MM.1S (cell line): ENCODE data around the gene DHRSX.

Experiments
- CTCF ChIP-seq: fragments of 300-600 bp; sonication (generic); IDR thresholded peaks from 2 replicates; pipeline ENCODE4 v1.5.1; 2016; ENCODE audit warnings: antibody characterized with exemption, low read length, mixed read lengths
- EZH2 ChIP-seq: fragments of 300-600 bp; sonication (generic); optimal IDR thresholded peaks from 2 replicates; pipeline ENCODE3; 2017; ENCODE audit warnings: low read depth, mild to moderate bottlenecking, antibody characterized with exemption, low read length, mixed read lengths
- EZH2phosphoT487 ChIP-seq: fragments of 300-600 bp; sonication (generic); IDR thresholded peaks from 2 replicates; pipeline ENCODE4 v1.6.1; 2018; ENCODE audit warnings: antibody characterized with exemption, low read length

- no peak for TF ChIP-seq CTCF
- TF ChIP-seq EZH2 = no peak
- no peak for TF ChIP-seq EZH2phosphoT487
Observed at GRCh38 chrX:2389324-2389723, 111.5 kb downstream of the DHRSX start.
